Measurements from ENCODE around the gene CABYR. TPM values are rescaled to one million over a fixed set of nuclear protein-coding genes. Genes with fewer than 3 reads are reported as not detected.

Gene CABYR
- total RNA-seq, 1 donor from 2014 or later = 0.74 TPM

- Histone ChIP-seq H3K9me3 (no peaks in the 10 kb centered on the region), H3K36me3 (no peaks in the 10 kb centered on the region), H3K27me3 (no peaks in the 10 kb centered on the region), H3K27ac (no peak overlapping the region), H3K4me1 (no peaks in the 10 kb centered on the region), H3K4me3 (no peak overlapping the region)
- DNase-seq (ENCODE audit: extremely low spot score in 2 of 2) = no peak
- intact Hi-C loops (cut with DNase I) = no loop called here
- no peak for TF ChIP-seq POLR2AphosphoS5 (IDR thresholded peaks at IDR 0.05; ENCODE audit: insufficient read depth in 1 of 2, low read depth in 1 of 2)
- no peak for TF ChIP-seq POLR2A (IDR thresholded peaks at IDR 0.05)
- TF ChIP-seq, protein P1, sequence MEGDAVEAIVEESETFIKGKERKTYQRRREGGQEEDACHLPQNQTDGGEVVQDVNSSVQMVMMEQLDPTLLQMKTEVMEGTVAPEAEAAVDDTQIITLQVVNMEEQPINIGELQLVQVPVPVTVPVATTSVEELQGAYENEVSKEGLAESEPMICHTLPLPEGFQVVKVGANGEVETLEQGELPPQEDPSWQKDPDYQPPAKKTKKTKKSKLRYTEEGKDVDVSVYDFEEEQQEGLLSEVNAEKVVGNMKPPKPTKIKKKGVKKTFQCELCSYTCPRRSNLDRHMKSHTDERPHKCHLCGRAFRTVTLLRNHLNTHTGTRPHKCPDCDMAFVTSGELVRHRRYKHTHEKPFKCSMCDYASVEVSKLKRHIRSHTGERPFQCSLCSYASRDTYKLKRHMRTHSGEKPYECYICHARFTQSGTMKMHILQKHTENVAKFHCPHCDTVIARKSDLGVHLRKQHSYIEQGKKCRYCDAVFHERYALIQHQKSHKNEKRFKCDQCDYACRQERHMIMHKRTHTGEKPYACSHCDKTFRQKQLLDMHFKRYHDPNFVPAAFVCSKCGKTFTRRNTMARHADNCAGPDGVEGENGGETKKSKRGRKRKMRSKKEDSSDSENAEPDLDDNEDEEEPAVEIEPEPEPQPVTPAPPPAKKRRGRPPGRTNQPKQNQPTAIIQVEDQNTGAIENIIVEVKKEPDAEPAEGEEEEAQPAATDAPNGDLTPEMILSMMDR (IDR thresholded peaks at IDR 0.05) = no peak
Observed at GRCh38 chr18:24200494-24201290, 61.8 kb downstream of the CABYR start.

DNA sequence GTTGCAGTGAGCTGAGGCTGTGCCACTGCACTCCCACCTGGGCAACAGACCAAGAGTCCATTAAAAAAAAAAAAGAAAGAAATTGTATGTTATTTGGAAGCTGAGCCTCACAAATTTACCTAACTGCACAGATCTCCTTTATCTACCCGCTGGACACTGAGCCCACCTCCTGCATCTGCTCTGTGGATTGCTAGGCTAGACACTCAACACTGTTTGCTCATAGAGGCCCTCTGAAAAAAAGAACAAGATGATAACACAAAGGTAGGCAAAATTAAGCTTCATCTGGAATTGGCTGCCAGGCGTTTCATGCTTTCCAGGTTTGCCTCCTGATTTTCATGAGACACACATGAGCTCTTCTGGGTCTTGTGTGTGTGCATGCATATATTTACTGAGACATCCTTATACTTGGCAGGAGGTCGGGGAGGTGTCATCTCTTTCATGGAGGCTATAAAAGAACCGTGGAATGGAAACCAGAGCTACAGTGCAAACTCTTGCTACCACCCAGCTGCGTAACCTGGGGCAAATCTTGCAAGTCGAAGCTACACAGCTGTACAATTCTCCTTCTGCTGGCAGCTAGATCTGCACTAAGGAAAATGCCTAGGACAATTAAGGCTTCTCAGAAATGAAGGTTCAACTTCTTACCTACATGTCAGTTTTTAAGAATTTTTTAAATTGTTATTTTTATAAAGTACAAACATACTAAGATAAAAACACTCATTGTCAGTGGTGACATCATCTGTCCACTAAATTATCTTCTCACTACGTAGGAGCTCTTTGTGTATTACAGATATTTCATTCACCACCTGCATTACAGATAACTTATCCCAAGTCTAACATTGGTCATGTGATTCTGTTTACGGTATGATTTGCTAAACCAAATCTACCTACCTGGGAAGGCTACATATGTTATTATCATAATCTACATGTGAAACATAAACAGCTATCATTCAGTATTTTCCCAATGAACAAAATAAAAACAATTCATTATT, 63.1 kb downstream of the CABYR start:
- no peak overlapping the region for H3K4me3 ChIP-seq
- no peaks in the 10 kb centered on the region for H3K36me3 ChIP-seq
- H3K27me3 ChIP-seq = no peaks in the 10 kb centered on the region
- H3K4me1 ChIP-seq = no peaks in the 10 kb centered on the region
- no peaks in the 10 kb centered on the region for H3K9me3 ChIP-seq
- TF ChIP-seq, protein P1 (IDR thresholded peaks at IDR 0.05) = no peak
- TF ChIP-seq POLR2AphosphoS5 (IDR thresholded peaks at IDR 0.05; ENCODE audit: insufficient read depth in 1 of 2, low read depth in 1 of 2) (no peak), POLR2A (IDR thresholded peaks at IDR 0.05) (no peak)
- DNase-seq (ENCODE audit: extremely low spot score in 2 of 2) = no peak
- no peak overlapping the region for H3K27ac ChIP-seq
- intact Hi-C loops (cut with DNase I) = no loop called here

- DNase-seq (ENCODE audit: extremely low spot score in 2 of 2) = no peak
- Histone ChIP-seq H3K9me3 (no peaks in the 10 kb centered on the region), H3K4me3 (no peak overlapping the region), H3K27ac (no peak overlapping the region), H3K27me3 (no peaks in the 10 kb centered on the region), H3K4me1 (no peaks in the 10 kb centered on the region), H3K36me3 (no peaks in the 10 kb centered on the region)
- TF ChIP-seq POLR2A (IDR thresholded peaks at IDR 0.05) = no peak
- intact Hi-C loops (cut with DNase I) = no loop called here
Observed at GRCh38 chr18:24204904-24205303, 66.0 kb downstream of the CABYR start.

DNA sequence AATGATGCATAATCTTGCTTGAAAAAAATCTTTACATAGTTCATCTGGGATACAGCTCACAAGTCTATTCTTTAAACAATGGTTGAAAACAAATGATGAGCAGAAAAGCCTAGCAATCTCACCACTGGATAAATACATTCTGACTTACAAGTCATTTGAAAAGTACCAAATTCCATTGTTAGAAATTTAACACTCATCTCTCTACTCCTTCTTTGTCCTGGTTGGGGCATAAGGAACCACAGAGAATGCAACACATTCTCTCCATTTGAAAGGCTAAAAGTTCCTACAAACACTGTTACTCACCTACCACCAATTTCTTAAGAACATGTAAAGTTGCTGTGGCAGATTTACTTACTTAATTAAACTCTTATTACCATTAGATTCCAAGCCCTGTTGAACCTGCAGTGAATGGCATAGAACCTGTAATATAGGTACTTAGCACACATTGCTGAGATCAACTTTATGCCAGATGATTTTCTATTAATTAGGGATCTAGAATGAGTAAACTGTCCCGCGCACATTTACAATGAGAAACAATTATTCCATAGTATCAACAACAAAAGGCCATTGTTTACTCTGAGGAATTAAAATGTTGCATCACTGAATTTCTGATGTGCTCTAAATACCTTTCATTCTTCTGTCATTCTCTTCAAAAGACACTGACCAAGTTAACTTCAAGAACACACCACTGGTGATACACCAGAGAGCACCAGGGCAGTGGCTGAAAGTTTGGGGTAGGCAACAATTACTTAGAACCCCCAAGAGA, 69.6 kb downstream of the CABYR start:
- intact Hi-C loops (cut with DNase I) = no loop called here
- Histone ChIP-seq H3K9me3 (no peaks in the 10 kb centered on the region), H3K27ac (no peak overlapping the region), H3K4me1 (peaks cover 4% of the 10 kb centered on the region), H3K27me3 (no peaks in the 10 kb centered on the region), H3K4me3 (no peak overlapping the region), H3K36me3 (no peaks in the 10 kb centered on the region)
- TF ChIP-seq POLR2A (IDR thresholded peaks at IDR 0.05) (no peak), POLR2AphosphoS5 (IDR thresholded peaks at IDR 0.05; ENCODE audit: insufficient read depth in 1 of 2, low read depth in 1 of 2) (no peak)
- TF ChIP-seq, protein P1 (IDR thresholded peaks at IDR 0.05) = no peak
- DNase-seq (ENCODE audit: extremely low spot score in 2 of 2) = no peak

DNA sequence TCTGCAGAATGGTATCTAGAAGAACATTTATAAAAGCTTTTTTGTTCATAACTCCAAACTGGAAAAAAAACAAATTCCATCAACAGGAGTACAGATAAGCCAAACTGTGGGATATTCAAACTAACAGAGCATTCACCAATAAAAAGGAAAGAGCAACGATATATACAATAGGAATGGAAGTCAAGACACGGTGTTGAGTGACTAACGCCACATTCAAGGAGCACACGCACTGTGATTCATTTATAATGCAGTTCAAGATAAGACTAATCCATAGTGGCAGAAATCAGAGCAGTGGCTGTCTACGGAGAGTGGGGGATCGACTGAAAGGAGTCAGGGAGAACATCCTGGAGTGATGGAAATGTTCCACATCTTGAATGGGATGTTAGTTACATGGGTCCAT, 70.7 kb downstream of the CABYR start:
- Histone ChIP-seq H3K36me3 (no peaks in the 10 kb centered on the region), H3K27ac (no peak overlapping the region), H3K4me1 (peaks cover 8% of the 10 kb centered on the region), H3K4me3 (no peak overlapping the region), H3K9me3 (no peaks in the 10 kb centered on the region), H3K27me3 (no peaks in the 10 kb centered on the region)
- DNase-seq (ENCODE audit: extremely low spot score in 2 of 2) = no peak
- intact Hi-C loops (cut with DNase I) = no loop called here
- TF ChIP-seq, protein P1 (IDR thresholded peaks at IDR 0.05) = no peak
- TF ChIP-seq POLR2A (IDR thresholded peaks at IDR 0.05) = no peak
- no peak for TF ChIP-seq POLR2AphosphoS5 (IDR thresholded peaks at IDR 0.05; ENCODE audit: insufficient read depth in 1 of 2, low read depth in 1 of 2)
